Activated CD8-positive, alpha-beta memory T cell treated with anti-CD3 and anti-CD28 coated beads for 36 hours (primary cell): Measurements from ENCODE around the gene SIPA1L3. TPM values are rescaled to one million over a fixed set of nuclear protein-coding genes. Genes with fewer than 3 reads are reported as not detected.

ENCODE experiments used
- CTCF ChIA-PET: fragments of 350-600 bp; sonication (Branson Sonifier 250); formaldehyde crosslinking; loops from one replicate; lab custom pipeline; 2021; ENCODE audit warnings: antibody characterized with exemption; lab: Charles Lee
- POLR2A ChIA-PET: fragments of 350-600 bp; sonication (Branson Sonifier 250); formaldehyde crosslinking; loops from one replicate; lab custom pipeline; 2021; ENCODE audit warnings: antibody characterized with exemption; lab: Charles Lee
- total RNA-seq, 2 experiments: library from RNA; stranded (reverse); gene quantifications; one replicate each; pipeline ENCODE4 v1.2.3, GENCODE V29; 2021

Gene SIPA1L3
- total RNA-seq, 2 experiments from 2014 or later = 14.0 to 15.3 TPM

GRCh38 chr19:37986048-37986750 is 79.2 kb downstream of the SIPA1L3 start:
- POLR2A ChIA-PET = no interaction called here
- CTCF ChIA-PET = interaction anchor here (1.3 kb wide), 1 partner anchor 10 kb away, joined by 4 read pairs; no protein-coding TSS in a partner anchor

GRCh38 chr19:37987356-37988332 is 80.6 kb downstream of the SIPA1L3 start:
- ChIA-PET POLR2A (no interaction called here), CTCF (interaction anchor here (0.6 kb wide), 1 partner anchor 37 kb away, joined by 3 read pairs; no protein-coding TSS in a partner anchor)

- CTCF ChIA-PET = interaction anchor here (0.7 kb wide), 1 partner anchor 1353 kb away, joined by 4 read pairs; the partner anchor contains the start of gene SAMD4B
- POLR2A ChIA-PET = no interaction called here
Measured at GRCh38 chr19:37988758-37989635, 82.0 kb downstream of the SIPA1L3 start.

- ChIA-PET POLR2A (no interaction called here), CTCF (no interaction called here)
Measured at GRCh38 chr19:37989855-37990254, 82.8 kb downstream of the SIPA1L3 start.

GRCh38 chr19:37990362-37990761 is 83.4 kb downstream of the SIPA1L3 start:
- CTCF ChIA-PET = interaction anchor here (0.6 kb wide), 1 partner anchor 85 kb away, joined by 3 read pairs; no protein-coding TSS in a partner anchor
- POLR2A ChIA-PET = no interaction called here

- ChIA-PET CTCF (interaction anchor here (0.6 kb wide), 2 partner anchors 39 to 86 kb away, joined by 3 read pairs; no protein-coding TSS in a partner anchor), POLR2A (no interaction called here)
Measured at GRCh38 chr19:37991176-37991835, 84.3 kb downstream of the SIPA1L3 start.

GRCh38 chr19:37991841-37992248 is 84.8 kb downstream of the SIPA1L3 start:
- ChIA-PET CTCF (interaction anchor here (0.6 to 1.3 kb wide), 2 partner anchors 40 to 89 kb away, joined by 3 read pairs; no protein-coding TSS in a partner anchor), POLR2A (no interaction called here)

- POLR2A ChIA-PET = no interaction called here
- CTCF ChIA-PET = interaction anchor here (1.3 kb wide), 1 partner anchor 90 kb away, joined by 3 read pairs; no protein-coding TSS in a partner anchor
Measured at GRCh38 chr19:37992761-37993160, 85.8 kb downstream of the SIPA1L3 start.

GRCh38 chr19:37994823-37995130 is 87.8 kb downstream of the SIPA1L3 start:
- ChIA-PET POLR2A (no interaction called here), CTCF (no interaction called here)

GRCh38 chr19:37995346-37995745 is 88.3 kb downstream of the SIPA1L3 start:
- CTCF ChIA-PET = interaction anchor here (0.6 kb wide), 1 partner anchor 103 kb away, joined by 5 read pairs; no protein-coding TSS in a partner anchor
- POLR2A ChIA-PET = no interaction called here

- ChIA-PET CTCF (interaction anchor here (0.7 kb wide), 1 partner anchor 147 kb away, joined by 3 read pairs; no protein-coding TSS in a partner anchor), POLR2A (no interaction called here)
Measured at GRCh38 chr19:37997911-37998344, 90.9 kb downstream of the SIPA1L3 start.

- CTCF ChIA-PET = no interaction called here
- POLR2A ChIA-PET = no interaction called here
Measured at GRCh38 chr19:37998801-37999308, 91.8 kb downstream of the SIPA1L3 start.

GRCh38 chr19:37999309-38000213 is 92.6 kb downstream of the SIPA1L3 start:
- ChIA-PET CTCF (interaction anchor here (0.6 kb wide), 1 partner anchor 128 kb away, joined by 3 read pairs; no protein-coding TSS in a partner anchor), POLR2A (no interaction called here)

GRCh38 chr19:38001158-38001781 is 94.3 kb downstream of the SIPA1L3 start:
- ChIA-PET CTCF (no interaction called here), POLR2A (no interaction called here)

GRCh38 chr19:38003438-38004185 is 96.6 kb downstream of the SIPA1L3 start:
- ChIA-PET POLR2A (interaction anchor here (0.6 to 1.5 kb wide), 5 partner anchors 46 to 618 kb away, joined by 3 to 7 read pairs (median 6); no protein-coding TSS in a partner anchor), CTCF (interaction anchor here (0.6 to 0.8 kb wide), 4 partner anchors 66 to 1308 kb away, joined by 3 to 4 read pairs (median 3); no protein-coding TSS in a partner anchor)
